Muscle layer of duodenum (tissue), 2 donors: ENCODE data around the gene PHLPP1.

Source experiments
- H3K27ac ChIP-seq: one replicate; pipeline ENCODE4 v1.7.0; 2013; ENCODE audit warnings: mild to moderate bottlenecking, low read length
- H3K27me3 ChIP-seq: one replicate; pipeline ENCODE4 v1.7.0; 2013; ENCODE audit warnings: low read depth, mild to moderate bottlenecking, control low read depth, low read length
- H3K36me3 ChIP-seq, 2 donors: one replicate each; pipeline ENCODE4 v1.7.0; 2013; ENCODE audit warnings: low read length in 2 of 2, control low read depth in 1 of 2, mild to moderate bottlenecking in 1 of 2; ENCODE audit not compliant: insufficient read depth in 2 of 2, control insufficient read depth in 1 of 2
- H3K4me1 ChIP-seq, 2 donors: one replicate each; pipeline ENCODE4 v1.7.0; 2013; ENCODE audit warnings: low read length in 2 of 2, mild to moderate bottlenecking in 2 of 2, control low read depth in 1 of 2, moderate library complexity in 1 of 2; ENCODE audit not compliant: insufficient read depth in 2 of 2, control insufficient read depth in 1 of 2
- H3K4me3 ChIP-seq, 2 donors: one replicate each; pipeline ENCODE4 v1.7.0; 2013; ENCODE audit warnings: low read length in 2 of 2, low read depth in 1 of 2, mild to moderate bottlenecking in 1 of 2
- H3K9me3 ChIP-seq, 2 donors: one replicate each; pipeline ENCODE4 v1.7.0; 2013; ENCODE audit warnings: low read length in 2 of 2, control low read depth in 1 of 2, mild to moderate bottlenecking in 1 of 2; ENCODE audit not compliant: control insufficient read depth in 1 of 2
- donor health status: healthy.

PHLPP1 gene

DNA sequence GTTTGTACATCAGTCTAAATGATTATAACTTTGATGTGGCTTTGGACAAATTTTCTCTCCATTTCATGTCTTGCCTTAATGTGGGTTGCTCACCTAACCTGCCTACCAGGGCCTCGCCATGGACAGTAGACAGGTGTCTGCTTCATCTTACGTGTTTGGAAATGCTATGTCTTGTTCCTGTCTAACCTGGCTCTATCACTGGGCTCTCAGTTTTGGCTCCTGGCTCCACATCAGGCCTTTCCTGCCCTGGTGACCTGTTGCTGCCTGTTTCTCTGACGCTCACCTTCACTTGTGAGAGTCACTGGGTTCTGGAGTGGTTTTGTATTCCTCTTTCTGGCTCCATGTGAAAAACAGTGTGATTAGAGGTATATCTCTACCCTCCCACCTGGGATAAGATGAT, 65.9 kb downstream of the PHLPP1 start:
- H3K9me3 ChIP-seq = no peaks in the 10 kb centered on the region
- H3K27ac ChIP-seq = no peak overlapping the region
- H3K4me3 ChIP-seq = no peak overlapping the region
- no peaks in the 10 kb centered on the region for H3K27me3 ChIP-seq
- H3K36me3 ChIP-seq = no peaks in the 10 kb centered on the region
- H3K4me1 ChIP-seq = peaks cover 0 to 18% of the 10 kb centered on the region in 2 donors

DNA sequence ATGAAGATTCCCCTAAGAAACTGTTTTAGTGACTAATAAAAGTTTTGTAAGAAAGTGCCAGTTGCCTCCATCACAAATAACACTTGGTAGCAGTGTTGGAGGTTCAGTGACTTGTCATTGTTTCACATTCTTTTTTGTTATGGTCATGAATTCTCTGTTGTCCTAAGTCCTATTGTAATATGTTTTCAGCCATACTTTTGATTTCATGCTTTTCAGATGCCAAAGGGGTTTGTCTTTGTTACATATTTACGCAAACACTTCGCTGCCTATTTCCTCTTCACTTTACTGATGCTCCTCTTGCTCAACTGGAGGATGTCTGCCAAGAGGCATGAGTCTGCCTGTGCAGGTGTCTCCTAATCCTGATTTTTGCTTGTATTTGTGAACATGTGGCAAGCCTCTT, 66.6 kb downstream of the PHLPP1 start:
- Histone ChIP-seq H3K27ac (no peak overlapping the region), H3K27me3 (no peaks in the 10 kb centered on the region), H3K9me3 (no peaks in the 10 kb centered on the region), H3K4me3 (no peak overlapping the region), H3K36me3 (no peaks in the 10 kb centered on the region), H3K4me1 (peaks cover 0 to 18% of the 10 kb centered on the region in 2 donors)

GRCh38 chr18:62784338-62784965, 69.1 kb downstream of the PHLPP1 start:
- Histone ChIP-seq H3K36me3 (no peaks in the 10 kb centered on the region), H3K4me3 (no peak overlapping the region), H3K27me3 (no peaks in the 10 kb centered on the region), H3K27ac (peak overlapping the region; percentile 6), H3K9me3 (no peaks in the 10 kb centered on the region), H3K4me1 (peaks cover 0 to 36% of the 10 kb centered on the region in 2 donors)

DNA sequence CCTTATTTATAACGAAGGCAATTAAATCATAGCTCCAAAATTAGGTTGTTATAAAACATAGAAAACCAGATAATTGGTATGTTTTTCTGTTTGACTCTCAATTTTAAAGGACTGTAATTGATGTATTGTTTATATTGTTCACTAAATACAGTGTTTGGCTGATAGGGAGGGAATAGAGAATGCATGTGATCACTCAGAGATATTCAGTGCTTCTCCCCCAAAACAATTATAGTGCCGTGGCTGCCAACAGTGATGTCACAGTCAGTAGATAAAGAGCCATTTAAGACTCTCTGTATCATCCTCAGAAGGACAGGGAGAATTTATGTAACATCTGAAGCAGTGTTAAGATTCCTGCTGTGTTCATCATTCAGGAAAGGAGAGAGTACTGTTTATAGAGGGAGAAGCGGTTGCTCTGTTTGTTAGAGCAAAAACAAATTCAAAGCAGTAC, 69.6 kb downstream of the PHLPP1 start:
- Histone ChIP-seq H3K27me3 (no peaks in the 10 kb centered on the region), H3K36me3 (no peaks in the 10 kb centered on the region), H3K9me3 (no peaks in the 10 kb centered on the region), H3K4me1 (peaks cover 0 to 36% of the 10 kb centered on the region in 2 donors), H3K4me3 (no peak overlapping the region), H3K27ac (peak overlapping the region; percentile 6)

DNA sequence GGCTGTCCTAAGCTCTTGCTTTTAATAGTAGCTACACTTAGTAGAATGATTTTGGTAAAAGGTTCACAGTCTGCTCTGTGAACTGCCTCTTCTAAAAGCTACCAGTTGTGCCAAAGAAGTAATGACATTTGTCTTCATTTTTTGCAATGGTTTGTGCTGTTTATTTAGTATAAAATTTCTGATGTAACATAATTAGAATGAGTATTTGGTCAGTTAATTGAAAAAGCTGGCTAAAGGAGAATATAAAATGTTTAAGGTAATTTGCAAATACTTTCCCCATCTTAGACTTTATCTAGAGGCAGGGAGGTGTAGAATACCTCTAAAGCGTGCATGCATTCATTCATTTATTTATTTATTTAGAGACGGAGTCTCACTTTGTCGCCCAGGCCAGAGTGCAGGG, 71.3 kb downstream of the PHLPP1 start:
- Histone ChIP-seq H3K4me3 (no peak overlapping the region), H3K9me3 (no peaks in the 10 kb centered on the region), H3K27ac (no peak overlapping the region), H3K27me3 (no peaks in the 10 kb centered on the region), H3K4me1 (peaks cover 0 to 36% of the 10 kb centered on the region in 2 donors), H3K36me3 (no peaks in the 10 kb centered on the region)

- Histone ChIP-seq H3K9me3 (no peaks in the 10 kb centered on the region), H3K4me1 (peaks cover 0 to 32% of the 10 kb centered on the region in 2 donors), H3K36me3 (no peaks in the 10 kb centered on the region), H3K27me3 (no peaks in the 10 kb centered on the region), H3K4me3 (no peak overlapping the region), H3K27ac (no peak overlapping the region)
Measured at GRCh38 chr18:62788111-62788510, 72.8 kb downstream of the PHLPP1 start.

- H3K4me1 ChIP-seq = peaks cover 0 to 32% of the 10 kb centered on the region in 2 donors
- H3K27me3 ChIP-seq = no peaks in the 10 kb centered on the region
- no peaks in the 10 kb centered on the region for H3K36me3 ChIP-seq
- H3K27ac ChIP-seq = no peak overlapping the region
- no peak overlapping the region for H3K4me3 ChIP-seq
- H3K9me3 ChIP-seq = no peaks in the 10 kb centered on the region
Measured at GRCh38 chr18:62788876-62789275, 73.5 kb downstream of the PHLPP1 start.

DNA sequence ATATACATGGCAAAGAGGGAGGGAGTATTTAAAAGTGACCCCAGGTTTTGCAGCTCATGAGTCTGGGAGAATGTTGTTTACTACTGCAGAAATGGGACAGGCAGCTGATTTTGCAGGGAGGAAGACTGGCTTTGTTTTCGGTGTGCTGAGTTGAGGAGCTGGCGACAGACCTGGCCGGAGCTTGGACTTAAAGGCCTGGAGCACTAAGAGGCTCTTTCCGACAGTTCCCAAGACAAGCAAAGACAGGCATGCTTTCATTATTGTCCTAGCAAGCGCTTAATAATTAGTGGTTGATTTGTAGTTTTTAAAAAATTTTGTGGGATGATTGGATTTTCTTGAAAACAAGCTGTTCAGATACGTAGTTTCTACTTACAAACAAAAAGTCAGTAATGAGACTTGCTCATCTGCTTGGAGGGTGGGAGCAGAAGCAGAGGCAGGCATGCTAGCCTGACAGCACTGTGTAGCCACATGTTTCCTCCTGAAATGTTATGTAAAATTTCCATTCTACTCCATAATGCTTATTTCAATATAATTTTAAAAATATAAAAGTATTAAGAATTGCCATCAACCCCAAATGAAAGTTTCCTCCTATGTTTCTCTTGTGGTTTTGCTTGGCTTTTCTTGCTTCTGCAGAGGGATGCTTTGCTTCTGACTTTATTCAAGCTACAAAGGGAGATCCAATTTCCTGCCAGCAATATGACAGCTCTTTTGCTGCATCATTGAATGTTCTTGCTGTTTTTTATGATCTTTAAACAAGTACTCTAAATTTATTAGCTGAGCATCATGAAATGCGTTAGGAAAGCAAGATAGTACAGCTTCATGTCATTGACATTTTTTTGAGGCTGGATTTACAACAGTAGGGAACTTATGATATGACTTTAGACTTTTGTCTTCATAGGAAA, 75.8 kb downstream of the PHLPP1 start:
- Histone ChIP-seq H3K27ac (no peak overlapping the region), H3K36me3 (no peaks in the 10 kb centered on the region), H3K4me1 (peaks cover 0 to 22% of the 10 kb centered on the region in 2 donors), H3K4me3 (peak overlapping the region in 1 of 2 donors; percentile 22), H3K27me3 (no peaks in the 10 kb centered on the region), H3K9me3 (no peaks in the 10 kb centered on the region)

DNA sequence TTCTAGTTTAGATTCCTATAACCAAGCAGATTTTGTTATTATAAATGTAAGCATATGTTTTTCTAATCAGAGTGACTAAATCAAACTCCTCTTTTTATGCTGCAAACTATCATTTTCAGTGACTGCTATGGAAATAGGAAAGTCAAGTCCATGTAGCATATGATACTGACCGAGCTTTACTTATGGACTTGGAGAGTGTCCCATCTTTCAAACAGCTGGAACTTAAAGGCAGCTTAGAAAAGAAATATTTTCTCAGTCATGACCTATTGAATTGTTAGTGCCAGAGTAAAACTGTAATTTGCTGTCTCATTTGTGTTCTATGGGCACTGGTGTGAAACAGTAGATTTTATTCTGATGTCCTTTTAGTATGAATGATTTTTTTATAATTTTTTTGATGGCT, 76.7 kb downstream of the PHLPP1 start:
- Histone ChIP-seq H3K27me3 (no peaks in the 10 kb centered on the region), H3K36me3 (no peaks in the 10 kb centered on the region), H3K9me3 (no peaks in the 10 kb centered on the region), H3K4me3 (no peak overlapping the region), H3K27ac (no peak overlapping the region), H3K4me1 (peaks cover 0 to 26% of the 10 kb centered on the region in 2 donors)

GRCh38 chr18:62795813-62796212, 80.5 kb downstream of the PHLPP1 start:
- Histone ChIP-seq H3K36me3 (no peaks in the 10 kb centered on the region), H3K4me3 (no peak overlapping the region), H3K9me3 (no peaks in the 10 kb centered on the region), H3K27ac (no peak overlapping the region), H3K4me1 (peaks cover 0 to 20% of the 10 kb centered on the region in 2 donors), H3K27me3 (no peaks in the 10 kb centered on the region)

DNA sequence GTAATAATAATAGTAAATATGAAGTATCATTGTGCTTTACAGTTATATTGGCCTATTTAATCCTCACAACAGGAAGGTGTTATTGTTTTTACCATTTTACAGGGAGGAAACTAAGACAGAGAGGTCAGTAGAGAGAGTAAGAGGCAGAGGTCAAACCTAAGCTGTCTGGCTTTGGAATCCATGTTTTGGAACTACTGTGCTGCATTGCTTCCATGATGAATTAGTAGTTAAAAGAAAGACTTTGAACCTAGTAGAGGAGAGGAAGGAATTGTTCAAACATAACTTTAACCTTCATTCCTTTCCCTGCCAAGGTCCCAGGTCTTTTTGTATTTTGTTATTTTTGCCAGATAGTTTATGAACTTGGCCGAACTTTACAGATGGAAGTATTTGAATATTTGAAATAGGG, 80.9 kb downstream of the PHLPP1 start:
- Histone ChIP-seq H3K27ac (no peak overlapping the region), H3K9me3 (no peaks in the 10 kb centered on the region), H3K4me1 (peaks cover 0 to 20% of the 10 kb centered on the region in 2 donors), H3K4me3 (no peak overlapping the region), H3K27me3 (no peaks in the 10 kb centered on the region), H3K36me3 (no peaks in the 10 kb centered on the region)
